ENCODE results near the gene KNDC1. TPM values are rescaled to one million over a fixed set of nuclear protein-coding genes. Genes with fewer than 3 reads are reported as not detected.
"Not testable (repeated sequence)": the region's sequence is repeated elsewhere in the genome, so short reads cannot be mapped to it uniquely, and the experiment has no call there.

The KNDC1 gene
- total and polyA plus RNA-seq, 8 donors = 0.05 to 1.7 (median 0.58) TPM; not detected in 1

DNA sequence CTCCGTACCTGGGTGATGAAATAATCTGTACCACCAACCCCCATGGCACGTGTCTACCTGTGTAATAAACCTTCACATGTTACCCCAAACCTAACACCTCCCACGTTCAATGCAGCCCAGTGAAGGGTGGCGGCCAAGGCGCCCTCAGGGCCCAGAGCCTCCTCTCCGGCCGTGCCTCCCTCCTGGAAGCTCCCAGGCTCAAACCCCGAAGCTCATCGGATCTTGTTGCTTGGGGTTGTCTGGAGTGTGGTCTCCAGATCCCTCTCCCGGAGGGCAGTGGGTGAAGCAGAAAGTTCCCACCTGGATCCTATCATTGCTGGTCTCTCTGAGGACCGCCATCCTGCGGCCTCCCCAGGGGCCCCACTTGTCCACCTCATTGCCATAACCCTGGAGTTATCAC, 9.4 kb upstream of the KNDC1 start:
- DNase-seq = no peak
- peaks cover 0 to 23% (median 20%) of the 10 kb centered on the region in 4 donors for H3K9me3 ChIP-seq
- WGBS, 5 donors = 86 to 93% (median 90%) methylated on average over 8 to 12 of the region's 12 CpGs
- no peak overlapping the region for H3K27ac ChIP-seq
- intact Hi-C loops (cut with DNase I; ENCODE audit: low total_unique reads) = no loop called here
- H3K4me1 ChIP-seq = no peaks in the 10 kb centered on the region
- H3K4me3 ChIP-seq = no peak overlapping the region
- TF ChIP-seq EP300 (IDR thresholded peaks at IDR 0.05) = no peak
- no peaks in the 10 kb centered on the region for H3K36me3 ChIP-seq
- peaks cover 0 to 60% (median 29%) of the 10 kb centered on the region in 3 donors for H3K27me3 ChIP-seq

DNA sequence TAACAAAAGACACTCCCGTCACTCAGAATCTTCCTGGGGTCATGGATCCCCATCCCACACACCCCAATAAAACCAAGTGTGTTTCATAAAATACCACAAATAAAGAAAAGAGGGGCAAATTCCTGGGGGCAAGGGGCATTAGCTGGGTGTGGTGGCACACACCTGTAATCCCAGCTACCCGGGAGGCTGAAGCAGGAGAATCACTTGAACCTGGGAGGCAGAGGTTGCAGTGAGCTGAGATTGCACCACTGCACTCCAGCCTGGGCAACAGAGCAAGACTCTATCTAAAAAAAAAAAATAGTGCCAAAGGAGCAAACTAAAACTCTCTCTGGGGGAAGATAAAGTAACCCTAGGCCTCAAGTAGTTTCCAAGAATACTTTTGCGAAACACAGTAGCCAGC, 8.9 kb upstream of the KNDC1 start:
- H3K4me3 ChIP-seq; H3K36me3 ChIP-seq; intact Hi-C loops (cut with DNase I; ENCODE audit: low total_unique reads); H3K4me1 ChIP-seq; DNase-seq; H3K27ac ChIP-seq: not testable (repeated sequence)
- Histone ChIP-seq H3K27me3 (peaks cover 0 to 56% (median 26%) of the 10 kb centered on the region in 3 donors), H3K9me3 (peaks cover 0 to 23% (median 20%) of the 10 kb centered on the region in 4 donors)
- 86 to 96% (median 88%) methylated on average over 3 of the region's 3 CpGs for WGBS, 5 donors

DNA sequence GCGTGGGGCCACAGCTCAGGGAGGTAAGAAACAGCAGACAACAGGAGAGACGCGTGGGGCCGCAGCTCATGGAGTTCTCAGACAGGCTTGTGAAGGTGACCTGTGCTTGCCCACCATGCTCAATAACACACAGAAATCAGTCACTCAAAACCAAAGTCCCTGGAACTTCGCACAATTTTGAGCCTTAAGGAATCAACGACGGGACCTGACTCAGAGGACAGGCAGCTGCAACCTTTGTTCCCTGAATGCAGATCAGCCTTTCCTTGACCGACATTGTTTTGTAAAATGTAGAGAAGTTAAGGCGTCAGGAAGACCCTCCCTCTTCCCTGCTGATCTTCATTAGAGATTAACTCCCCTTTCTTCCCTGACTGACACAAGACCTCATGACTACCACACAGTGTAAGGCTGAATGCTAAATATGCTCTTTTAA, 8.5 kb upstream of the KNDC1 start:
- TF ChIP-seq EP300 (IDR thresholded peaks at IDR 0.05) (no peak), POLR2A (IDR thresholded peaks at IDR 0.05) (no peak), POLR2AphosphoS5 (IDR thresholded peaks at IDR 0.05) (no peak)
- TF ChIP-seq, protein P1, sequence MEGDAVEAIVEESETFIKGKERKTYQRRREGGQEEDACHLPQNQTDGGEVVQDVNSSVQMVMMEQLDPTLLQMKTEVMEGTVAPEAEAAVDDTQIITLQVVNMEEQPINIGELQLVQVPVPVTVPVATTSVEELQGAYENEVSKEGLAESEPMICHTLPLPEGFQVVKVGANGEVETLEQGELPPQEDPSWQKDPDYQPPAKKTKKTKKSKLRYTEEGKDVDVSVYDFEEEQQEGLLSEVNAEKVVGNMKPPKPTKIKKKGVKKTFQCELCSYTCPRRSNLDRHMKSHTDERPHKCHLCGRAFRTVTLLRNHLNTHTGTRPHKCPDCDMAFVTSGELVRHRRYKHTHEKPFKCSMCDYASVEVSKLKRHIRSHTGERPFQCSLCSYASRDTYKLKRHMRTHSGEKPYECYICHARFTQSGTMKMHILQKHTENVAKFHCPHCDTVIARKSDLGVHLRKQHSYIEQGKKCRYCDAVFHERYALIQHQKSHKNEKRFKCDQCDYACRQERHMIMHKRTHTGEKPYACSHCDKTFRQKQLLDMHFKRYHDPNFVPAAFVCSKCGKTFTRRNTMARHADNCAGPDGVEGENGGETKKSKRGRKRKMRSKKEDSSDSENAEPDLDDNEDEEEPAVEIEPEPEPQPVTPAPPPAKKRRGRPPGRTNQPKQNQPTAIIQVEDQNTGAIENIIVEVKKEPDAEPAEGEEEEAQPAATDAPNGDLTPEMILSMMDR (IDR thresholded peaks at IDR 0.05) = no peak
- peaks cover 0 to 51% (median 26%) of the 10 kb centered on the region in 3 donors for H3K27me3 ChIP-seq
- no peak overlapping the region for H3K27ac ChIP-seq
- H3K9me3 ChIP-seq = peaks cover 0 to 23% (median 19%) of the 10 kb centered on the region in 4 donors
- 19 to 26% (median 23%) methylated on average over 6 to 9 of the region's 9 CpGs for WGBS, 5 donors
- no peaks in the 10 kb centered on the region for H3K4me1 ChIP-seq
- H3K4me3 ChIP-seq = no peak overlapping the region
- DNase-seq = no peak
- intact Hi-C loops (cut with DNase I; ENCODE audit: low total_unique reads) = no loop called here
- no peaks in the 10 kb centered on the region for H3K36me3 ChIP-seq

DNA sequence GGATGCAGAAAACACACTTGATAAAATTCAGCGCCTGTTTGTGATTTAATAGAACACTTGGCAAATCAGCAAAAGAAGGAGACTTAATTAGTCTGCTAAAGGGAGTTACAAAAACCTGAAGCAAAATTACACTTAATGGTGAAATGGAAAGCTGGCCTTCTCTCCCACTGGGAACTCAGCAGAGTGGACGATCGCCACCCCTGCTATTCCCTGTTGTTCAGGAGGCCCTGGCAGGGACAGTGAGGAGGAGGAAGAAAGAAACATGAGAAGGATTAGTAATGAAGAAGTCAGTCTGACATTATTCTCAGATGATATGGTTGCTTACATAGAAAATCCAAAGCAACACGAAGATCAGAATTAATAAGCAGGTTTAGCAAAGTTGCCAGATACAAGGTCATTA, 5.6 kb upstream of the KNDC1 start:
- no peak overlapping the region for H3K4me3 ChIP-seq
- H3K27me3 ChIP-seq = peaks cover 0 to 44% (median 21%) of the 10 kb centered on the region in 3 donors
- no peak for DNase-seq
- H3K27ac ChIP-seq = no peak overlapping the region
- H3K9me3 ChIP-seq = peaks cover 0 to 5% (median 0%) of the 10 kb centered on the region in 4 donors
- no peak for TF ChIP-seq POLR2AphosphoS5 (IDR thresholded peaks at IDR 0.05)
- TF ChIP-seq, protein P1 (IDR thresholded peaks at IDR 0.05) = no peak
- WGBS, 5 donors = 72 to 83% (median 82%) methylated on average over 4 of the region's 4 CpGs
- H3K4me1 ChIP-seq = peaks cover 0 to 5% (median 4%) of the 10 kb centered on the region in 4 donors
- H3K36me3 ChIP-seq = no peaks in the 10 kb centered on the region
- intact Hi-C loops (cut with DNase I; ENCODE audit: low total_unique reads) = no loop called here

DNA sequence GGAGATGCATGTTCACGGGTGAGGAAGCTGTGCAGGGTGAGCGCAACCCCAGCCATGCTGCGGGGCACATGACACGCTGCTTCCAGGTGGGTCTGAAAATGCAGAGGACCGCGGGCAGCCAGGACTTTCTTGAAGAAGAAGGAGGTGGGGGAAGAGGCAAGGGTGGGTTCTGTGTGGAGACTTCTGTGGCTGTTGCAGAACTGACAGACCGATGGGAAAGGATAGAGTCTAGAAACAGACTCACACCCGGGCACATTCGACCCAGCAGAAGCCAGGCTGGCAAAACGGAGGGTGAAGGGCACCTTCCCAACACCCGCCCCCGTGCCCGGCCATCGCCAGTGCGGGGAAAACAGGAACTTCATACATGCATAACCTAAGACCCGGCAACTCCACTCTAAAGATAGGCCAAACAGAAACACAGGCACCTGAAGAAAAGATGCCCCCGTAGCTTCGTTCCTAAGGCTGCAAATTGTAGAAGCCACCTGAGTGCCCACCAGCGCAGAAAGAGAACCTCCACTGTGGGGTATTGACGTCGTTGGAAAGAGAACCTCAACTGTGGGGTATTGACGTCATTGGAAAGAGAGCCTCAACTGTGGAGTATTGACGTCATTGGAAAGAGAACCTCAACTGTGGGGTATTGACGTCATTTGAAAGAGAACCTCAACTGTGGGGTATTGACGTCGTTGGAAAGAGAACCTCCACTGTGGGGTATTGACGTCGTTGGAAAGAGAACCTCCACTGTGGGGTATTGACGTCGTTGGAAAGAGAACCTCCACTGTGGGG, 4.8 kb upstream of the KNDC1 start:
- TF ChIP-seq, protein P1 (IDR thresholded peaks at IDR 0.05) = no peak
- no peak for TF ChIP-seq POLR2A (IDR thresholded peaks at IDR 0.05)
- H3K36me3 ChIP-seq = no peaks in the 10 kb centered on the region
- peaks cover 0 to 10% (median 9%) of the 10 kb centered on the region in 4 donors for H3K4me1 ChIP-seq
- H3K27me3 ChIP-seq = peaks cover 0 to 44% (median 27%) of the 10 kb centered on the region in 3 donors
- DNase-seq = no peak
- no peak overlapping the region for H3K4me3 ChIP-seq
- 87 to 91% (median 89%) methylated on average over 28 to 30 of the region's 30 CpGs for WGBS, 5 donors
- H3K27ac ChIP-seq = no peak overlapping the region
- intact Hi-C loops (cut with DNase I; ENCODE audit: low total_unique reads) = no loop called here
- H3K9me3 ChIP-seq = peaks cover 0 to 3% (median 0%) of the 10 kb centered on the region in 4 donors
